Smooth muscle cell (in vitro differentiated cells): ENCODE data around the gene KCNAB1. TPM values are rescaled to one million over a fixed set of nuclear protein-coding genes. Genes with fewer than 3 reads are reported as not detected.

Experiments
- DNase-seq: peaks from one replicate; lab custom pipeline; 2025; ENCODE audit not compliant: unreplicated experiment; lab: John Stamatoyannopoulos, UW
- H2AFZ ChIP-seq: fragments of 200-600 bp; sonication (generic); 2 replicates; pipeline ENCODE4 v1.6.0; 2016; ENCODE audit warnings: antibody characterized with exemption, low read depth, mild to moderate bottlenecking
- H3F3A ChIP-seq: fragments of 200-600 bp; sonication (generic); 2 replicates; pipeline ENCODE4 v1.6.0; 2017; ENCODE audit warnings: antibody characterized with exemption, low read depth
- H3K27ac ChIP-seq: fragments of 200-600 bp; sonication (generic); 2 replicates; pipeline ENCODE4 v1.5.1; 2016; ENCODE audit warnings: low read depth, mild to moderate bottlenecking
- H3K27me3 ChIP-seq: fragments of 200-600 bp; sonication (generic); 2 replicates; pipeline ENCODE4 v1.6.1; 2016; ENCODE audit warnings: low read depth, mild to moderate bottlenecking
- H3K36me3 ChIP-seq: fragments of 200-600 bp; sonication (generic); 2 replicates; pipeline ENCODE4 v1.5.1; 2016; ENCODE audit warnings: low read depth
- H3K4me1 ChIP-seq: fragments of 200-600 bp; sonication (generic); 2 replicates; pipeline ENCODE4 v1.5.1; 2016; ENCODE audit warnings: low read depth
- H3K4me2 ChIP-seq: fragments of 200-600 bp; sonication (generic); 2 replicates; pipeline ENCODE4 v1.6.0; 2016; ENCODE audit warnings: mild to moderate bottlenecking
- H3K4me3 ChIP-seq: fragments of 200-600 bp; sonication (generic); 2 replicates; pipeline ENCODE4 v1.5.1; 2016; ENCODE audit warnings: mild to moderate bottlenecking
- H3K79me2 ChIP-seq: fragments of 200-600 bp; sonication (generic); 2 replicates; pipeline ENCODE4 v1.6.0; 2016; ENCODE audit warnings: low read depth, mild to moderate bottlenecking
- H3K9ac ChIP-seq: fragments of 200-600 bp; sonication (generic); 2 replicates; pipeline ENCODE4 v1.6.0; 2016; ENCODE audit warnings: low read depth
- H3K9me3 ChIP-seq: fragments of 200-600 bp; sonication (generic); replicated peaks from 2 replicates; pipeline ENCODE4 v1.5.1; 2016; ENCODE audit warnings: low read depth
- H4K20me1 ChIP-seq: fragments of 200-600 bp; sonication (generic); 2 replicates; pipeline ENCODE4 v1.6.0; 2016; ENCODE audit warnings: low read depth
- CTCF ChIP-seq: fragments of 200-600 bp; sonication (generic); IDR thresholded peaks from 2 replicates; pipeline ENCODE4 v1.5.1; 2017; ENCODE audit warnings: borderline replicate concordance, mild to moderate bottlenecking, antibody characterized with exemption; ENCODE audit not compliant: insufficient read depth, poor library complexity, severe bottlenecking
- WGBS: methylation state at CpG from one replicate; pipeline ENCODE4 v1.1.7; 2016; ENCODE audit warnings: low lambda C conversion rate; 5-methylcytosine and 5-hydroxymethylcytosine counted together
- polyA plus RNA-seq: library from polyadenylated mRNA; unstranded; fragments of >200 nt; fragmentation: Nextera tagmentation; extraction: Ambion mirVana; gene quantifications from 2 replicates; pipeline ENCODE4 v1.2.1, GENCODE V29; 2016
- total RNA-seq: library from RNA; depleted of rRNA; stranded (reverse); fragments of >200 nt; gene quantifications from 2 replicates; pipeline ENCODE4 v1.2.3, GENCODE V29; 2014

KCNAB1 gene
- total and polyA plus RNA-seq, 2 experiments from 2014 or later, result 0.36 to 1.0 TPM

GRCh38 chr3:156542101-156543042 lies 422.0 kb downstream of the KCNAB1 start:
- Histone ChIP-seq H3F3A (peaks cover 50% of the 10 kb centered on the region), H3K79me2 (peaks cover 27% of the 10 kb centered on the region), H3K9me3 (no peaks in the 10 kb centered on the region), H3K9ac (no peak overlapping the region), H3K4me2 (no peak overlapping the region), H3K27ac (peak overlapping the region; percentile 6), H4K20me1 (peaks cover 76% of the 10 kb centered on the region), H2AFZ (no peak overlapping the region), H3K36me3 (peaks cover 40% of the 10 kb centered on the region), H3K4me3 (no peak overlapping the region), H3K27me3 (no peaks in the 10 kb centered on the region), H3K4me1 (no peaks in the 10 kb centered on the region)
- no peak for TF ChIP-seq CTCF
- 91% methylated on average over 5 of the region's 5 CpGs for WGBS
- no peak for DNase-seq

- peaks cover 40% of the 10 kb centered on the region for H3K36me3 ChIP-seq
- no peak overlapping the region for H3K4me2 ChIP-seq
- H3K9me3 ChIP-seq, result no peaks in the 10 kb centered on the region
- peaks cover 34% of the 10 kb centered on the region for H3K79me2 ChIP-seq
- WGBS, result 100% methylated on average over 2 of the region's 2 CpGs
- no peaks in the 10 kb centered on the region for H3K27me3 ChIP-seq
- DNase-seq, result no peak
- H3K27ac ChIP-seq, result peak overlapping the region; percentile 6
- no peak overlapping the region for H3K4me3 ChIP-seq
- TF ChIP-seq CTCF, result no peak
- H2AFZ ChIP-seq, result no peak overlapping the region
- peaks cover 79% of the 10 kb centered on the region for H4K20me1 ChIP-seq
- no peaks in the 10 kb centered on the region for H3K4me1 ChIP-seq
- peaks cover 42% of the 10 kb centered on the region for H3F3A ChIP-seq
- H3K9ac ChIP-seq, result no peak overlapping the region
Measured at GRCh38 chr3:156543043-156543555, 422.7 kb downstream of the KCNAB1 start.

DNA sequence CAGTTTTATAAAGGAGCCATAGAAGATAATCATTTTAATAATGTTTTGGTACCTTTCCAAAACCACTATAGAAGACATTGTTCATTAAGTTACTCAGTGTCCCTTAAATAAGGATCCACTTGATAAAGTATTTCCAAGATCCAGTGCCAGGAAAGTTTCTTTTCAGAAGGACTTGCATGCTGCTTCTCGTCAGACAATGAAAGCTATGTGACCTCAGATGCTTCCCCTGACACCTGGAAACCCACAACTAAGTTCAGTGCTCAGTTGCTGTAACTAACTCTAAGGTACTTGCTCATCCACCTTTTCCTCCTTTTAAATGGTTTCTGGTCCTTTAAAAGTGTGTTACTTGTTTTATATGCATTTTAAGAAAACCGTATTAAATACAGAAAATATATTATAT lies 427.3 kb downstream of the KCNAB1 start:
- peaks cover 99% of the 10 kb centered on the region for H4K20me1 ChIP-seq
- H3K79me2 ChIP-seq, result peaks cover 79% of the 10 kb centered on the region
- TF ChIP-seq CTCF, result no peak
- H3K4me3 ChIP-seq, result no peak overlapping the region
- H3K4me1 ChIP-seq, result peaks cover 9% of the 10 kb centered on the region
- no peaks in the 10 kb centered on the region for H3K9me3 ChIP-seq
- H3K36me3 ChIP-seq, result peaks cover 30% of the 10 kb centered on the region
- no peak overlapping the region for H3K4me2 ChIP-seq
- DNase-seq, result no peak
- 77% methylated on average over 2 of the region's 2 CpGs for WGBS
- no peak overlapping the region for H3K9ac ChIP-seq
- H2AFZ ChIP-seq, result no peak overlapping the region
- H3K27me3 ChIP-seq, result no peaks in the 10 kb centered on the region
- peaks cover 20% of the 10 kb centered on the region for H3F3A ChIP-seq
- peak overlapping the region; percentile 96 for H3K27ac ChIP-seq
